Left renal cortex interstitium (tissue), 4 donors: ENCODE measurements around the gene IPO11. TPM values are rescaled to one million over a fixed set of nuclear protein-coding genes. Genes with fewer than 3 reads are reported as not detected.
A peak's percentile ranks its signal among the peaks of the same experiment; 100 is the strongest.

Experiments
- DNase-seq, 4 donors: peaks; one replicate each; pipeline ENCODE4 v3.0.0-alpha.2; 2013; ENCODE audit warnings: low read depth in 4 of 4, low spot score in 2 of 4, missing footprints in 1 of 4
- polyA plus RNA-seq, 4 donors: library from polyadenylated mRNA; unstranded; fragments of 120-200 nt; gene quantifications; one replicate each; pipeline ENCODE4 v1.2.1, GENCODE V29; 2013; ENCODE audit not compliant: insufficient read length in 4 of 4

IPO11 gene
- 10 to 100 TPM; 30.5 to 39.3 (median 36.7) TPM for polyA plus RNA-seq

GRCh38 chr5:62412549-62413329 is at the start of gene IPO11:
IPO11 (plus strand) TSS chr5:62412763; CDS start chr5:62437280, 24,517 bp downstream.
- DNase-seq = peak; percentile 94 to 99 (median 98)

GRCh38 chr5:62369039-62369438 is 43.5 kb upstream of the IPO11 start:
- DNase-seq = no peak

DNA sequence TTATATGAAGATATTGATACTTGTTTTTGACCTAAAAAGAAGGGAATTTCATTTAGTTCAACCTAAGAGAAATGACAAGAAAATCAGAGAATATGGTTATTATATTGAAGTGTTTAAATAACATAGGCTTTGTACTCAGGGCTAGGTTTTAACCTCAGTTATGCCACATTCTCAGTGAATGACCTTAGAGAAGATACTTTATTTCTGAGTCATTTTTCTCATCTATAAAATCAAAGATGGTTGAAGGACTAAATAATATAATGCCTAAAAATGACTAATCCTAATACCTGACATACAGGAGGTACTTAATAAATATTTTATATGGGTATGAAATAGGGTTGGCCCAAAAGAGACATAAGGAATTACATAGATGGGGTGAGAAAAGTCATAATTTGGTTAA is 41.2 kb upstream of the IPO11 start:
- DNase-seq = no peak

- no peak for DNase-seq
These were observed 40.0 kb upstream of the IPO11 start for GRCh38 chr5:62372600-62372999.

DNA sequence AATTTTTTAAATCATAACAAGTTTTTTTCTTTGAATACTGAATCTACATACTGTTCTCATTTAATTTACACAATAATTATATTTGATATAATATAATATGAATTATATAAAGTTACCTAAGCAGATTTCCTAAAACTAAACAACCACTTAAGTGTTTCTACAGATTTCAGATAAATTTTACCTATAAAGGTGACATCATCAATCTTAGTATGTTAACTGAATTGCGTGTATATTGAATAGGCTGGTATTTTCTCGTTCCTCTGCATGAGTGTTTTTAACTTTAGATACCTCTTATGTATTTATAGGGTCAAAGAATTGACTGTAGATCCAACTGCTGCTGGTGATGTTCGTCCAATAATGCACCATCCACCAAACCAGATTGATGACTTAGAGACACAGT is 39.2 kb upstream of the IPO11 start:
- DNase-seq = no peak

GRCh38 chr5:62374090-62374489 is 38.5 kb upstream of the IPO11 start:
- no peak for DNase-seq

GRCh38 chr5:62375627-62376026 is 36.9 kb upstream of the IPO11 start:
- no peak for DNase-seq

DNA sequence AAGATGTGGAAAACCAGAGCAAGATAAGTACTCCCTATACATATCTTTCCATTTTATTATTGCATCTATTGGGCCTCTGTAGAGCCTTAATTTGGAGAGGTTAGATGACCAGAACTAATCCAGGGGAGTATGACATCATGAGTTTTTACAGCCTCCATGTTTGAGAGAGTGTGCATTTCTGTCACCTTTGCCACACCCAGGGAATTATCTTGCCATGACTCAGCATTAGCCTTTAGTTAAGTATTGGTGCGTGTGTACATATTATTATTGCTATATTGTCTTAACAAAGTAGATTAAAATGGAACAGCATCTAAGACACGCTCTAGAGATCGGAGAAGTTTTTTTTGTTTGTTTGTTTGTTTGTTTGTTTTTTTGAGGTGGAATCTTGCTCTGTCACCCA is 36.5 kb upstream of the IPO11 start:
- no peak for DNase-seq

DNA sequence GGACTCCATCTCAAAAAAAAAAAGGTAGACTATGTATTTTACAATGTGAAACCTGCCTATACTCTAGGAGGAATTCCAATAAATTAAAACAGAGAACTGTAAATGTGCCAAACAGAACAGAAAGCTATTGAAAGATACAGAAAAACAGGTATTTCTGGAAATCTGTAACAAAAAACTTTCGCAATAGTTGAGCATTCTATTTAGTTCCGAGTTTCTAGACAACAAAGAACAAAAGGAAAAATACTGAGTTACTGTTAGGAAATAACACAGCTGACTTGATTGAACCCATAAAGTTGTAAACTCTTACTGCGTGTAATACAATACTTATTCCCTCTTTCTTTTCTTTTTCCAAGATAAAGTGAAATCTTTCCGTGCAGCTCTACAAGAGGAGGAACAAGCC is 27.4 kb upstream of the IPO11 start:
- DNase-seq = peak in 1 of 4 donors; percentile 1

GRCh38 chr5:62385816-62386400 is 26.7 kb upstream of the IPO11 start:
- no peak for DNase-seq

- no peak for DNase-seq
These were observed 25.7 kb upstream of the IPO11 start for GRCh38 chr5:62386824-62387223.

DNA sequence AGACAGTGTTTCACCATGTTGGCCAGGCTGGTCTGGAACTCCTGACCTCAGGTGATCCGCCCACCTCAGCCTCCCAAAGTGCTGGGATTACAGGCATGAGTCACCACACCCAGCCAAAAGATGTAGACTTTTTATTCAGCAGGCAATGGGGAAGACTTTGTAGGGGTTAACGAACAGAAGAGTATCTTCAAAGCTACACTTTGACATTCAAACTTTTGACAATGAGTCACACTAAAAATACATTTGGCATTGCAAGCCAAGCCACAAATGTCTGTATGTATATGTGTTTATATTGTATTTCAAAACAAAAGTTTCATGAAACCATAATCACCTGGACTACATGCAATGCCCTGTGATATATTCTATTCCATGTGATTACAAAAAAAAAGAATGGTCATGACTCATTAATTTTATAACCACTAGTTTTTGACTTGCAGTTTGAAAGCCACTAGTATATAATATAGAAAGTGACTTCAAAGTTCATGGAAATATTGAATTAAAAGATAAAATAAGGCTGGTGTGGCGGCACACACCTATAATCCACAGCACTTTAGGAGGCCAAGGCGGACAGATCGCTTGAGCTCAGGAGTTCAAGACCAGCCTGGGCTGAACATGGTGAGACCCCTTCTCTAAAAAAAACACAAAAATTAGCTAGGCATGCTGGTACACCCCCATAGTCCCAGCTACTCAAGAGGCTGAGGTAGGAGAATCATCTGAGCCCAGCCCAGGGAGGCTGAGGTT is 17.2 kb upstream of the IPO11 start:
- DNase-seq = no peak

- peak; percentile 92 to 97 (median 94) for DNase-seq
These were observed 8.9 kb upstream of the IPO11 start, which contains the start of gene DIMT1 for GRCh38 chr5:62403411-62404250. DIMT1 (minus strand) TSS chr5:62403905; CDS start chr5:62403772, 133 bp downstream.

DNA sequence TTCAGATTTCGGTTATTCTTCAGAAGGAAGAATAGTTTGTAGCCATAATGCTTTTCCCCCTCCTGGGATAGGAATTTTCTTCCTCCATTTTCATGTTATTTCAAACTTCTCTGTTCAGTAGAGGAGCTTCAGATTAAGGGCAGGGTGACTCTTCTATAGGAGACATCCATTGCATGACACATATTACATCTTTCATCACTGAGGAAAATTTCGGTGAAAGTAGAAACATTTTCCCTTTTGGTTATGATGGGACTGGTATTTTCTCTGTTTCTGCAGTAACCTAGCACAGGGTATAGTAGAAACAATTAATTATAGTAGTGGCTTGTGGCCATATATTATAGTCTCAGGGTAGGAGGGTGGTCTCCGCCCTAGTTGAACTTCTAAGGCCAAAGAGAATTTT is 1.1 kb downstream of the IPO11 start:
- no peak for DNase-seq

DNA sequence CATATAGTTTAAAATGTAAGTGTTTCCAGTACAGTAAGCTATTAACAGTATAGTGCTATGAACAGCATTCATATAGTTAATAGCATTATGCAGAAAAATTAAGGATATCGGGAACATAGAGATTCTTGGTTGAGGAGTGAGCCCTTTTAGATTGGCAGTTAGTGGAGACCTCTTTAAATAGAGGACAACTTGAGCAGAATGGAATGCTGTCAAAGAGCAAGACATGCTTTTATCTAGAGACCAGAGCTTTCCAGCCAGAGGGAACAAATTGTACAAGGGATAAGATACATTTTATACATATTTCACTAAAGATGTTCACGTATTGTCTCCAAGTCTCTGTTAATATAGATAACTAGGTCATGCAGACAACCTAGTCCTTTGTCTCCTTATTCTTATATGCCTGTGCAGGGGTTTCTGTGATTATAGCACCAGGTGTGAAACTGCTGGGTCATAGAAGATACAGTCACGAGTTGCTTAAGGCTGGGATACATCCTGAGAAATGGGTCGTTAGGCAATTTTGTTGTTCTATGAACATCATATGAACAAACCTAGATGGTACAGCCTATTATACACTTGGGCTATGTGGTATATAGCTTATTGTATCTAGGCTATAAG is 6.0 kb downstream of the IPO11 start:
- no peak for DNase-seq

- no peak for DNase-seq
These were observed 7.0 kb downstream of the IPO11 start for GRCh38 chr5:62419609-62420008.

DNA sequence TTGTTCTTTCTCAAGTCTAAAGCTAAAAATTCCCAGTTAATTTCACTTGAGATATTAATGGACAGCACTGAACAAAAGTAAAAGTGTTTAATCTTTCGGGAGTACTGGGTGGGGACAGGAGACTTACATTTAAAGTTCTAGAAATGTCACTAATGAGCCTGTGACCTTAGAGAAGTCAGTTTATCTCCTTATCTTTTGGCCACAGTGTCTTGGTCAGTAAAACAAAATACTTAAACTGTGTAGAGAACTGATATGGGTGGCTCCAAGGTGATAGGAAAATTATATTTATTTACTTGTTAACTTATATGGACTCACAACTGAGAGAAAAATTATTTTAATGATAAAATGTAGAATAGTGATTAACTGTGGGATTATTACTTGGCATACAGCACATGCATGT is 8.9 kb downstream of the IPO11 start:
- DNase-seq = no peak

DNA sequence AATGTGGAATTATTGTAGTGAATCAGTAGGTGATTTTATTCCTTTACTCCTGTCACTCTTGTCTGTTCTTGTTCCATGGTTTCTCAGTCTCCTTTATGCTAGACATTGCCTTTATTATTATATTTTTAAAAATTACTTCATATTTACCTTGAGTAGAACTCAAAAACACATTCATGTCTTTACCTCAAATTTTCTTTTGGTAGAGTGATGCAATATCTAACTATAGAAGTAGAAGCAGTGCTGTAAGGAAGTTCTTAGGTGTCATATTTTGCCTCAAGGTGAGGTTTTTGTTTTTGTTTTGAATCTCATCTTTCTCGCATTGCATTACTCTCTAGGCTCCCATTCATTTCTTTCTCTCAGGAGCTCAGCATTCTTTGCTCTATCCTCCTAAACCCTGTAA is 12.2 kb downstream of the IPO11 start:
- no peak for DNase-seq

DNA sequence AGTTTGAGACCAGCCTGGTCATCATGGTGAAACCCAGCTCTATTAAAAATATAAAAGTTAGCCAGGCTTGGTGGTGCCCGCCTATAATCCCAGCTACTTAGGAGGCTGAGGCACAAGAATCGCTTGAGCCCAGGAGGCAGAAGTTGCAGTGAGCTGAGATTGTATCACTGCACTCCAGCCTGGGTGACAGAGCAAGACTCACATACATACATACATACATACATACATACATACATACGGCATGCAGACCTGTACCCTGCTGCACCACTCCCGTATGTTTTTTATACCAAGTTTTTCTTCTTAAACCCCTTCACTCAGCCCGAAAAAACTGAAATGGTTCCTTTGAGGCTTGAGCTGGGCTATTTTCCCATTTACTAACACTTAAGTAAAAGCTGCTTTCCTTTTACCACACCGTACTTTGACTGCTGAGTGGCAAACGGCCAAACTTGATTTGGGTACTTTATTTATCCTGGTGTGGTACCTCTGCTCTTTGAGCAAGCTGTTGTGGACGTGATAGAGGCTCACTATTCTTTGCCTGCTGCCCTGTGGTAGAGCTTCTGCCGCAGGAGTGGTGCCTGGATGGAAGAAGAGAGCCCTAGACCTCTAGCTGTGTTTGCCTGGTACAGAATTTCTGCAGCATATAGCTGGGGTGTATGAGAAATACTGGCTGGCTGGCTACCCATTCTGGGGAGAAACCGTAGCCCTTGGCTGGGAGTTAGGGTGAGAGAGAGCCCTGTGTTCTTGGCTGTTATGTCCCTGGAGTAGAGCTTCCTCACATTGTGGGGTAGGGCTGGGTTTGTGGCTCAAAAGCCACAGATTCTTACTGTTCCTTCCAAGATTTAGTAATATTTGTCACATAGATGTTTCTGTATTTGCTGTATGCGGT is 19.4 kb downstream of the IPO11 start:
- DNase-seq = no peak
